A673 (cell line): ENCODE data around the gene EYS. TPM values are rescaled to one million over a fixed set of nuclear protein-coding genes. Genes with fewer than 3 reads are reported as not detected.

Experiments
- BruUV-seq: library from RNA; stranded (reverse); fragments of 400-500 nt; replicated peaks from 2 replicates; lab custom pipeline; 2021; lab: Mats Ljungman, UMichigan
- CTCF ChIA-PET: fragments of 300-600 bp; sonication (Branson Sonifier 250); formaldehyde crosslinking; loops from one replicate; lab custom pipeline; 2022; ENCODE audit warnings: antibody characterized with exemption; lab: Charles Lee
- POLR2A ChIA-PET: fragments of 300-600 bp; sonication (Branson Sonifier 250); formaldehyde crosslinking; loops from one replicate; lab custom pipeline; 2022; ENCODE audit warnings: antibody characterized with exemption; ENCODE audit not compliant: low non-redundant PET; lab: Charles Lee
- DNase-seq: peaks from one replicate; pipeline ENCODE4 v3.0.0-alpha.2; 2015; ENCODE audit warnings: low spot score
- H3K27ac ChIP-seq: fragments of 200-600 bp; sonication (generic); 2 replicates; pipeline ENCODE4 v1.5.1; 2016; ENCODE audit warnings: mixed run types, low read depth, mild to moderate bottlenecking, mixed read lengths, antibody characterized with exemption, low read length; ENCODE audit not compliant: poor library complexity, severe bottlenecking
- H3K27me3 ChIP-seq: fragments of 200-600 bp; sonication (generic); replicated peaks from 2 replicates; pipeline ENCODE4 v1.6.1; 2017; ENCODE audit warnings: mixed run types, low read depth, mild to moderate bottlenecking, mixed read lengths, antibody characterized with exemption, low read length; ENCODE audit not compliant: insufficient read depth, poor library complexity
- H3K36me3 ChIP-seq: fragments of 200-600 bp; sonication (generic); 2 replicates; pipeline ENCODE4 v1.6.1; 2016; ENCODE audit warnings: mixed run types, mild to moderate bottlenecking, mixed read lengths, antibody characterized with exemption, low read length; ENCODE audit not compliant: insufficient read depth, poor library complexity, severe bottlenecking
- H3K4me1 ChIP-seq: fragments of 200-600 bp; sonication (generic); 2 replicates; pipeline ENCODE4 v1.6.1; 2017; ENCODE audit warnings: mixed run types, mild to moderate bottlenecking, mixed read lengths, antibody characterized with exemption, low read length; ENCODE audit not compliant: insufficient read depth, poor library complexity, severe bottlenecking
- H3K4me3 ChIP-seq: fragments of 200-600 bp; sonication (generic); 2 replicates; pipeline ENCODE4 v1.5.1; 2016; ENCODE audit warnings: low read depth, mixed run types, mild to moderate bottlenecking, mixed read lengths, low read length; ENCODE audit not compliant: poor library complexity, severe bottlenecking
- H3K9me3 ChIP-seq: fragments of 200-600 bp; sonication (generic); 2 replicates; pipeline ENCODE4 v1.6.1; 2016; ENCODE audit warnings: mixed run types, low read depth, mild to moderate bottlenecking, mixed read lengths, antibody characterized with exemption, low read length; ENCODE audit not compliant: poor library complexity, severe bottlenecking
- CTCF ChIP-seq: fragments of 300-800, 200-600 bp; sonication (generic); conservative IDR thresholded peaks from 2 replicates; pipeline ENCODE4 v1.5.1; 2017; ENCODE audit warnings: low read depth, mild to moderate bottlenecking, antibody characterized with exemption, low read length, moderate library complexity, mixed read lengths
- EZH2 ChIP-seq: fragments of 200-600 bp; sonication (generic); IDR thresholded peaks from 2 replicates; pipeline ENCODE4 v1.6.1; 2017; ENCODE audit warnings: borderline replicate concordance, low read depth, mild to moderate bottlenecking, mixed read lengths, antibody characterized with exemption, low read length; ENCODE audit not compliant: poor library complexity, severe bottlenecking
- intact Hi-C: fragments of 100-400 bp; cut with micrococcal nuclease; formaldehyde crosslinking; loops from one replicate; pipeline ENCODE4 v1.10.0; 2022; ENCODE audit not compliant: unreplicated experiment
- total RNA-seq: library from RNA; stranded (reverse); gene quantifications from 2 replicates; pipeline ENCODE4 v1.2.3, GENCODE V29; 2021

The EYS gene
- total RNA-seq, 1 experiment from 2014 or later: 0.47 TPM

DNA sequence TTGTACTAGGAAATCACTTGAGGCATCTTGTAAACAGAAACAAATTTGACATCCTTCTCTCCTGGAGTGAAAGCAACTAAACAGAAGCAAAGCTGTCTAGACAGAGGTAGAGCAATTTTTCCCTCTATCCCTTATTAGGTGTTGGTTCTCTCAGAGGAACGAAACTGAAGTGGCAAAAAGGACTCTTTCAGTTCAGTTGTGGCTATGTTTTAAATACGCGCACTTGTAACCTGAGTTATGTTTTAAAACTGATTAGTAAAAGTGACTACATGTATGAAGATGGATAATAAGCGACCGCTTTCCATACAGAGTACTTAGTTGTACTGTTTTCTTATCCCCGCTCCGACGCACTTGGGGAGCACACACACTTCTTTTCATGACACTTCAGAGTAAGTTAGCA, 1520.4 kb downstream of the EYS start:
- TF ChIP-seq CTCF (no peak), EZH2 (no peak)
- ChIA-PET CTCF (no interaction called here), POLR2A (no interaction called here)
- Histone ChIP-seq H3K27me3 (no peaks in the 10 kb centered on the region), H3K4me3 (no peak overlapping the region), H3K27ac (no peak overlapping the region), H3K4me1 (no peaks in the 10 kb centered on the region), H3K9me3 (peaks cover 3% of the 10 kb centered on the region), H3K36me3 (no peaks in the 10 kb centered on the region)
- no TSS peak for BruUV-seq
- intact Hi-C loops: no loop called here
- no peak for DNase-seq

DNA sequence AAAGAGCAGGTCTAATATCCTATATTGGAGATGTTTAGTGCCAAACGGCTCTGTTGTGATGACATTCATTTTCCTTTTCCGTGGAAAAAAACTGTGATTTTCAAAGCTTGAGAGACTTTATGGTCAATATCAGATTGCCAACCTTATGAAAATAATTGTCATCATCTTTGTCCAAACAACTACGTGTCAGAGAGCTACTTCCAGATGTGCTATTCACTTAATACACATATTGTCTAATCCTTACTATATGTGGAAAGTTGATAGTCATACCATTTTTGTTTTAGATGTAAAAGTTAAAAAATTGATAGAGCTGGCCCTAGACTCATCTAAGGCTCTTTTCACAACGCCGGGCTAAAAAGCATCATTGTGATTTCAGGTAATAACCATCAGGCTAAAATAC, 1521.4 kb downstream of the EYS start:
- DNase-seq: no peak
- intact Hi-C loops: no loop called here
- H3K27ac ChIP-seq: no peak overlapping the region
- no peak overlapping the region for H3K4me3 ChIP-seq
- TF ChIP-seq EZH2 (no peak), CTCF (no peak)
- H3K27me3 ChIP-seq: no peaks in the 10 kb centered on the region
- peaks cover 3% of the 10 kb centered on the region for H3K9me3 ChIP-seq
- no TSS peak for BruUV-seq
- ChIA-PET CTCF (no interaction called here), POLR2A (no interaction called here)
- no peaks in the 10 kb centered on the region for H3K4me1 ChIP-seq
- no peaks in the 10 kb centered on the region for H3K36me3 ChIP-seq

DNA sequence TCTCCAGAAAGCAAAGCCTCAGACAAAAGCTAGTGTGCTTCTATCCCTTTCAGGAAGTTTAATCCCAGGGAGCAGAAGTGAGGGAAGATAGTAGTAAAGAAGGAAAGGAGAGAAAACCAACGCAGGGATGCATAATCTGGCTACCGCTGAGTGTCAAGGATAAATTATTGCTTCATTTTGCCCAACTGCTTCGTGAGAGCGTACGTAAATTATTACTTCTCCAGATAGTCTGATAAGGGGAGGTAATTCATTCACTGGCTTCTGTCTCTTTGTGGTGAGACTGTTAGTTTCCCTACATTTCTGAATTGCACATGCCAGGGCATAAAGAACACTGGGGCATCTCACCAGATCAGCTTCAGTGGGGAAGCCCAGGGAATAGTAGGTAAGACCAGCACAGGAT, 1531.7 kb downstream of the EYS start:
- no TSS peak for BruUV-seq

More for the DNA sequence above, 1531.7 kb downstream of the EYS start:
- CTCF ChIA-PET: no interaction called here
- POLR2A ChIA-PET: no interaction called here
- Histone ChIP-seq H3K4me3 (no peak overlapping the region), H3K9me3 (no peaks in the 10 kb centered on the region), H3K4me1 (no peaks in the 10 kb centered on the region), H3K27me3 (no peaks in the 10 kb centered on the region), H3K36me3 (no peaks in the 10 kb centered on the region), H3K27ac (no peak overlapping the region)
- TF ChIP-seq EZH2 (no peak), CTCF (no peak)
- intact Hi-C loops: no loop called here
- DNase-seq: no peak
